ENCODE measurements around the gene KLHDC10.

- TF ChIP-seq POLR2A (IDR thresholded peaks at IDR 0.05): no peak
- no peak for TF ChIP-seq CTCF (IDR thresholded peaks at IDR 0.05)
These were observed 66.3 kb downstream of the KLHDC10 start for GRCh38 chr7:130136579-130137167.

All from vagina (tissue), 2 donors.